Measurements from ENCODE around the gene CERS6. TPM values are rescaled to one million over a fixed set of nuclear protein-coding genes. Genes with fewer than 3 reads are reported as not detected.

Gene CERS6
- total RNA-seq, 4 donors from 2014 or later, result 53.7 to 78.3 (median 63.8) TPM

GRCh38 chr2:168716839-168717238, 260.8 kb downstream of the CERS6 start:
- H3K4me3 ChIP-seq (ENCODE audit: low read depth, poor library complexity, severe bottlenecking), result no peak overlapping the region
- TF ChIP-seq POLR2A (IDR thresholded peaks at IDR 0.05), result no peak
- TF ChIP-seq, protein P1, sequence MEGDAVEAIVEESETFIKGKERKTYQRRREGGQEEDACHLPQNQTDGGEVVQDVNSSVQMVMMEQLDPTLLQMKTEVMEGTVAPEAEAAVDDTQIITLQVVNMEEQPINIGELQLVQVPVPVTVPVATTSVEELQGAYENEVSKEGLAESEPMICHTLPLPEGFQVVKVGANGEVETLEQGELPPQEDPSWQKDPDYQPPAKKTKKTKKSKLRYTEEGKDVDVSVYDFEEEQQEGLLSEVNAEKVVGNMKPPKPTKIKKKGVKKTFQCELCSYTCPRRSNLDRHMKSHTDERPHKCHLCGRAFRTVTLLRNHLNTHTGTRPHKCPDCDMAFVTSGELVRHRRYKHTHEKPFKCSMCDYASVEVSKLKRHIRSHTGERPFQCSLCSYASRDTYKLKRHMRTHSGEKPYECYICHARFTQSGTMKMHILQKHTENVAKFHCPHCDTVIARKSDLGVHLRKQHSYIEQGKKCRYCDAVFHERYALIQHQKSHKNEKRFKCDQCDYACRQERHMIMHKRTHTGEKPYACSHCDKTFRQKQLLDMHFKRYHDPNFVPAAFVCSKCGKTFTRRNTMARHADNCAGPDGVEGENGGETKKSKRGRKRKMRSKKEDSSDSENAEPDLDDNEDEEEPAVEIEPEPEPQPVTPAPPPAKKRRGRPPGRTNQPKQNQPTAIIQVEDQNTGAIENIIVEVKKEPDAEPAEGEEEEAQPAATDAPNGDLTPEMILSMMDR (IDR thresholded peaks at IDR 0.05), result no peak
- DNase-seq (ENCODE audit: low spot score in 2 of 2), result no peak
- intact Hi-C loops (cut with DNase I; ENCODE audit: low total_unique reads), result no loop called here

GRCh38 chr2:168717790-168718502, 261.9 kb downstream of the CERS6 start:
- no peak for TF ChIP-seq POLR2A (IDR thresholded peaks at IDR 0.05)
- TF ChIP-seq, protein P1 (IDR thresholded peaks at IDR 0.05), result no peak
- H3K4me3 ChIP-seq (ENCODE audit: low read depth, poor library complexity, severe bottlenecking), result no peak overlapping the region
- WGBS, 2 donors, result 63 to 65% methylated on average over 3 of the region's 3 CpGs
- intact Hi-C loops (cut with DNase I; ENCODE audit: low total_unique reads), result no loop called here
- no peak for DNase-seq (ENCODE audit: low spot score in 2 of 2)

DNA sequence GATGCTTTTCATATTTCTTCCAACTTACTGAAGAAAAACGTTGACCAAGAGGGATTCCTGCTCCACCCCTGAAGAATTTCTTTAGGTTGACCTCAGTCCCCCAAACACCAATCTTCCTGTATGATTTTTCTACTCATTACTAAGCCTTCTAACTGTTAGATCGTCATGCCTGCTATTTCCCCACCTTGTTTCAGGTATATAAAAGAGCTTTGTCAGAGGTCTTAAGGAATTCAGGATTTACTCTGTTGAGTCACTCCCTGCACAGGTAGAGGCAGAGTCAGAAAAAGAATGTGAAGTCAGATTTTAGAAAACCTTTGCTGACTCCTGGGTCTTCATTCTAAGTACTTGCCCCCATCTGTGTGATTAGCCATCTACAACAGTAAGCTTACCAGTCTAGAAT, 262.6 kb downstream of the CERS6 start:
- intact Hi-C loops (cut with DNase I; ENCODE audit: low total_unique reads), result no loop called here
- WGBS, 2 donors, result 58 to 69% methylated on average over 2 of the region's 2 CpGs
- TF ChIP-seq, protein P1 (IDR thresholded peaks at IDR 0.05), result no peak
- no peak for TF ChIP-seq POLR2A (IDR thresholded peaks at IDR 0.05)

DNA sequence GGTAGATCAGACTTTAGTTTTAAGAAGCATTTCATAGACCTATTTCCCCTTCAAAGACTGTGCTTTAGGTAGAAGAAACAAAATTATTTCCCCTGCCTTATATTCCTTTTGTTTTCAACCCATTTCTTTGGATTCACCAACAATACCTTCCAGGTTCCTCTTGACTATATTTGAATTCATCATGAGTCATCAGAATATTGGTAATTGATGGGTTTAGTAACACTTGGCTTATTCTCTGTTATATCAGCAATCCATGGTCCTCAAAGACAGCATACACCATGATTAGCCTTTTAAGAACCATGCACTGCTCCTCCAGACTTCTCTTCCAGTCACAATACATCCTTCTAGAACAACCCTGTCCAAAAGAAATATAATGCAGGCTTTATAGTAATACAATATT, 263.4 kb downstream of the CERS6 start:
- TF ChIP-seq POLR2A (IDR thresholded peaks at IDR 0.05), result no peak
- TF ChIP-seq, protein P1 (IDR thresholded peaks at IDR 0.05), result no peak
- DNase-seq (ENCODE audit: low spot score in 2 of 2), result no peak
- no peak overlapping the region for H3K4me3 ChIP-seq (ENCODE audit: low read depth, poor library complexity, severe bottlenecking)
- intact Hi-C loops (cut with DNase I; ENCODE audit: low total_unique reads), result no loop called here

More for the DNA sequence above, 262.6 kb downstream of the CERS6 start:
- no peak overlapping the region for H3K4me3 ChIP-seq (ENCODE audit: low read depth, poor library complexity, severe bottlenecking)
- DNase-seq (ENCODE audit: low spot score in 2 of 2), result no peak

- intact Hi-C loops (cut with DNase I; ENCODE audit: low total_unique reads), result no loop called here
- 25 to 41% methylated on average over 2 of the region's 2 CpGs for WGBS, 2 donors
- no peak for TF ChIP-seq POLR2A (IDR thresholded peaks at IDR 0.05)
- TF ChIP-seq, protein P1 (IDR thresholded peaks at IDR 0.05), result no peak
- no peak overlapping the region for H3K4me3 ChIP-seq (ENCODE audit: low read depth, poor library complexity, severe bottlenecking)
- DNase-seq (ENCODE audit: low spot score in 2 of 2), result no peak
Measured at GRCh38 chr2:168722592-168722991, 266.5 kb downstream of the CERS6 start.
